CD14-positive monocyte (primary cell): ENCODE measurements around the gene XXYLT1. TPM values are rescaled to one million over a fixed set of nuclear protein-coding genes. Genes with fewer than 3 reads are reported as not detected.

ENCODE experiments used
- DNase-seq, 3 donors: peaks; one replicate each; pipeline ENCODE4 v3.0.0-alpha.2; 2011 to 2022
- H2AFZ ChIP-seq: 2 replicates; pipeline ENCODE4 v1.6.0; 2012; ENCODE audit warnings: mild to moderate bottlenecking, low read depth, low read length, inconsistent platforms; ENCODE audit not compliant: insufficient read depth, poor library complexity, severe bottlenecking
- H3K27ac ChIP-seq, 2 donors: 1 replicate in 1 of 2; 2 replicates in 1 of 2; pipeline ENCODE4 v1.5.1; 2012 to 2013; ENCODE audit warnings: low read length in 2 of 2, control low read depth in 1 of 2, inconsistent platforms in 1 of 2, low read depth in 1 of 2, mild to moderate bottlenecking in 1 of 2
- H3K27me3 ChIP-seq, 2 donors: one replicate each; pipeline versions ENCODE4 v1.6.0 to v1.6.1; 2011 to 2013; ENCODE audit warnings: low read length in 2 of 2; ENCODE audit not compliant: control insufficient read depth in 2 of 2, insufficient read depth in 2 of 2
- H3K36me3 ChIP-seq, 2 donors: replicated peaks in 1 of 2; 1 replicate in 1 of 2; 2 replicates in 1 of 2; pipeline versions ENCODE4 v1.5.1 to v1.6.1; 2012 to 2013; ENCODE audit warnings: low read length in 2 of 2, control low read depth in 1 of 2, inconsistent platforms in 1 of 2, mild to moderate bottlenecking in 1 of 2; ENCODE audit not compliant: insufficient read depth in 2 of 2, control insufficient read depth in 1 of 2
- H3K4me1 ChIP-seq, 2 donors: 1 replicate in 1 of 2; 2 replicates in 1 of 2; pipeline versions ENCODE4 v1.5.1 to v1.6.1; 2012 to 2013; ENCODE audit warnings: low read length in 2 of 2, control low read depth in 1 of 2, inconsistent platforms in 1 of 2, mild to moderate bottlenecking in 1 of 2, moderate library complexity in 1 of 2; ENCODE audit not compliant: insufficient read depth in 2 of 2, control insufficient read depth in 1 of 2
- H3K4me2 ChIP-seq: replicated peaks from 2 replicates; pipeline ENCODE3; 2012; ENCODE audit warnings: low read length, moderate library complexity, mild to moderate bottlenecking; ENCODE audit not compliant: poor library complexity, severe bottlenecking; ENCODE audit errors: extremely low read depth
- H3K4me3 ChIP-seq, 3 experiments: fragments of 200-600 bp in 1 of 3; sonication (generic) in 1 of 3; replicated peaks in 1 of 3; 1 replicate in 2 of 3; 2 replicates in 1 of 3; pipeline ENCODE4 v1.5.1; 2011 to 2013; ENCODE audit warnings: low read length in 3 of 3, mild to moderate bottlenecking in 3 of 3, control low read depth in 2 of 3, low read depth in 2 of 3, inconsistent platforms in 1 of 3, moderate library complexity in 1 of 3
- H3K79me2 ChIP-seq: 2 replicates; pipeline ENCODE4 v1.6.0; 2012; ENCODE audit warnings: mild to moderate bottlenecking, control low read depth, inconsistent platforms, low read length, moderate library complexity; ENCODE audit not compliant: insufficient read depth
- H3K9ac ChIP-seq: 2 replicates; pipeline ENCODE4 v1.6.0; 2017; ENCODE audit warnings: low read length, mild to moderate bottlenecking; ENCODE audit not compliant: insufficient read depth, poor library complexity, severe bottlenecking
- H3K9me3 ChIP-seq, 2 donors: replicated peaks in 1 of 2; 1 replicate in 1 of 2; 2 replicates in 1 of 2; pipeline versions ENCODE4 v1.5.1 to v1.6.1; 2012 to 2013; ENCODE audit warnings: low read length in 2 of 2, control low read depth in 1 of 2; ENCODE audit not compliant: control insufficient read depth in 1 of 2, insufficient read depth in 1 of 2
- H4K20me1 ChIP-seq: 2 replicates; pipeline ENCODE4 v1.6.0; 2012; ENCODE audit warnings: mild to moderate bottlenecking, low read length, control low read depth, moderate library complexity; ENCODE audit not compliant: insufficient read depth
- H3K27ac Mint-ChIP-seq, 7 donors: one replicate each; pipeline ENCODE4 v1.8.0; 2020; ENCODE audit warnings: mild to moderate bottlenecking in 7 of 7, mixed read lengths in 7 of 7, moderate library complexity in 6 of 7, inconsistent platforms in 2 of 7
- H3K27me3 Mint-ChIP-seq, 3 donors: one replicate each; pipeline ENCODE4 v1.8.0; 2021 to 2022; ENCODE audit warnings: low read depth in 3 of 3, mild to moderate bottlenecking in 3 of 3, mixed read lengths in 3 of 3, moderate library complexity in 3 of 3, inconsistent platforms in 1 of 3
- H3K36me3 Mint-ChIP-seq, 2 donors: one replicate each; pipeline ENCODE4 v1.8.0; 2020; ENCODE audit warnings: mixed read lengths in 2 of 2, inconsistent platforms in 1 of 2, mild to moderate bottlenecking in 1 of 2
- H3K4me1 Mint-ChIP-seq: one replicate; pipeline ENCODE4 v1.8.0; 2020; ENCODE audit warnings: mild to moderate bottlenecking, mixed read lengths
- H3K4me3 Mint-ChIP-seq, 2 donors: one replicate each; pipeline ENCODE4 v1.8.0; 2020; ENCODE audit warnings: mild to moderate bottlenecking in 2 of 2, mixed read lengths in 2 of 2, moderate library complexity in 1 of 2
- H3K9me3 Mint-ChIP-seq, 7 donors: one replicate each; pipeline ENCODE4 v1.8.0; 2020 to 2022; ENCODE audit warnings: mixed read lengths in 7 of 7, mild to moderate bottlenecking in 6 of 7, moderate library complexity in 6 of 7, inconsistent platforms in 2 of 7
- WGBS: methylation state at CpG from one replicate; pipeline ENCODE4 v1.1.5; 2013; ENCODE audit warnings: missing lambda C conversion rate; ENCODE audit not compliant: insufficient coverage; 5-methylcytosine and 5-hydroxymethylcytosine counted together
- intact Hi-C, 2 donors: fragments of 100-400 bp; cut with micrococcal nuclease; formaldehyde crosslinking; loops; one replicate each; pipeline versions ENCODE4 v1.15.0 to v1.15.1; 2023
- polyA plus RNA-seq, 3 donors: library from polyadenylated mRNA; depleted of rRNA in 1 of 3; unstranded in 2 of 3; stranded (reverse) in 1 of 3; fragments of 300-500 nt in 2 of 3; fragments of >200 nt in 1 of 3; fragmentation: Illumina TruSeq in 2 of 3; gene quantifications; 1 replicate in 2 of 3; 2 replicates in 1 of 3; pipeline ENCODE4 v1.2.3, GENCODE V29; 2012 to 2021
- TF ChIP-seq, protein P1 (sequence below): fragments of 200-600 bp; IDR thresholded peaks from one replicate; pipeline ENCODE4 v1.8.0; 2022; ENCODE audit warnings: antibody characterized with exemption, mild to moderate bottlenecking

XXYLT1 gene
- polyA plus RNA-seq, 3 donors: 11.8 to 13.5 (median 13.2) TPM

DNA sequence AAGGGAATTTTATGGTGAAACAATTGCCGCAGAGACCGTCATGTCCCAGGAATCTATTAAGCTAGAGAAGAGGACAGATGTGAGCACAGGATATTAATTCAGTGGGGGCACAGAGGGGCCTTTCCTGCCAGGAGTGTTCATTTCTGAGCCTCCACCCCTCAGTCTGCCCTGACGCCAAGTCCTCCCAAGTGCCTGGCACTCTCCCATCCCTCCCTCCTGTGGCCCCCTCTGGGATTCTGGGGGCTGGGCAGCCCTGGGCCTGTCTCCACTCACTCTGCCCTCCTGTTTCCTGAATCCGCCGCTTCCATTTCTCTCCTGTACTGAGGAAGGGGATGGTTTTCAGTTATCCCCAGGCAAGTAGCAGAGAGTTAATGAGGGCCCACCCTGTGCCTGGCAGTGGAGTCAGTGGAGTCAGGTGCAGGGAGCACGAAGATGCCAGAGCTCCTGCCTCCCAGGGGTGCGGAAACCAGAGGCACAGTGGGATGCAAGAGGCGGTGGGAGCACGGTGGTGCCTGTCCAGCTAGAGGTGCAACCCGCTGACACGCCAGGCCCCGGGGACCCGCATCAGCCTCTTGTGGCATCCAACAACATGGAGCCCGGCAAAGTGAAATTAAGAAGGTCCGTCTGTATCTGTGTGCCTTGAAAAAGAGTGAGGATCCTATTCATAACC, 212.5 kb downstream of the XXYLT1 start:
- H3K4me1 ChIP-seq: peaks cover 7% of the 10 kb centered on the region in 2 donors
- Mint-ChIP-seq H3K27ac (no peak overlapping the region), H3K4me1 (peaks cover 18% of the 10 kb centered on the region), H3K4me3 (peak overlapping the region; percentile 39 to 67), H3K9me3 (peaks cover 0 to 1% (median 0%) of the 10 kb centered on the region in 7 donors), H3K36me3 (no peaks in the 10 kb centered on the region), H3K27me3 (peaks cover 4 to 10% (median 6%) of the 10 kb centered on the region in 3 donors)
- H3K4me3 ChIP-seq: no peak overlapping the region
- H4K20me1 ChIP-seq: no peaks in the 10 kb centered on the region
- H3K36me3 ChIP-seq: no peaks in the 10 kb centered on the region
- H3K27ac ChIP-seq: no peak overlapping the region
- 82% methylated on average over 13 of the region's 15 CpGs for whole genome bisulfite sequencing
- DNase-seq: no peak
- TF ChIP-seq, protein P1, sequence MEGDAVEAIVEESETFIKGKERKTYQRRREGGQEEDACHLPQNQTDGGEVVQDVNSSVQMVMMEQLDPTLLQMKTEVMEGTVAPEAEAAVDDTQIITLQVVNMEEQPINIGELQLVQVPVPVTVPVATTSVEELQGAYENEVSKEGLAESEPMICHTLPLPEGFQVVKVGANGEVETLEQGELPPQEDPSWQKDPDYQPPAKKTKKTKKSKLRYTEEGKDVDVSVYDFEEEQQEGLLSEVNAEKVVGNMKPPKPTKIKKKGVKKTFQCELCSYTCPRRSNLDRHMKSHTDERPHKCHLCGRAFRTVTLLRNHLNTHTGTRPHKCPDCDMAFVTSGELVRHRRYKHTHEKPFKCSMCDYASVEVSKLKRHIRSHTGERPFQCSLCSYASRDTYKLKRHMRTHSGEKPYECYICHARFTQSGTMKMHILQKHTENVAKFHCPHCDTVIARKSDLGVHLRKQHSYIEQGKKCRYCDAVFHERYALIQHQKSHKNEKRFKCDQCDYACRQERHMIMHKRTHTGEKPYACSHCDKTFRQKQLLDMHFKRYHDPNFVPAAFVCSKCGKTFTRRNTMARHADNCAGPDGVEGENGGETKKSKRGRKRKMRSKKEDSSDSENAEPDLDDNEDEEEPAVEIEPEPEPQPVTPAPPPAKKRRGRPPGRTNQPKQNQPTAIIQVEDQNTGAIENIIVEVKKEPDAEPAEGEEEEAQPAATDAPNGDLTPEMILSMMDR: no peak
- no peaks in the 10 kb centered on the region for H3K79me2 ChIP-seq
- no peaks in the 10 kb centered on the region for H3K27me3 ChIP-seq
- intact Hi-C loops: no loop called here
- H3K9me3 ChIP-seq: no peaks in the 10 kb centered on the region
- no peak overlapping the region for H3K4me2 ChIP-seq
- H3K9ac ChIP-seq: no peak overlapping the region
- H2AFZ ChIP-seq: peak overlapping the region; percentile 63

DNA sequence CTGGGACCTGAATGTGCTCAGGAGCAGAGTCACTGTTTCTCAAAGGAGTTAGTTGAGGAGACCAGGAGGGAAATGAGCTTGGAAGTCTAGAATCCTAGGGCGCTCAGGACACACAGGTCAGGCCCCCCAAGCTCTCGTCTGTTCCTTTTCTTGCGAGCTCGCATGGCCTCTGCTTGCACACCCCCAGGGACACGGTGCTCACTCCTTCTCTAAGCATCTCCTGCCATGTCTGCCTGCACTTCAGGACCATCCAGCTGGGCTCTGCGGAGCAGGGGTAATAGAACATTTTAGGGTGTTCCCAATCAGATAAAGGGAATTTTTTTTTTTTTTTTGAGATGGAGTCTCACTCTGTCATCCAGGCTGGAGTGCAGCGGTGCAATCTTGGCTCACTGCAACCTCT, 213.2 kb downstream of the XXYLT1 start:
- Mint-ChIP-seq H3K4me3 (no peak overlapping the region), H3K27ac (no peak overlapping the region), H3K36me3 (no peaks in the 10 kb centered on the region), H3K9me3 (peaks cover 0 to 2% (median 0%) of the 10 kb centered on the region in 7 donors), H3K4me1 (peaks cover 15% of the 10 kb centered on the region), H3K27me3 (peaks cover 4 to 9% (median 4%) of the 10 kb centered on the region in 3 donors)
- H3K27me3 ChIP-seq: no peaks in the 10 kb centered on the region
- H3K4me3 ChIP-seq: no peak overlapping the region
- no CpG with 5 or more reads among the region's 7 CpGs for WGBS
- intact Hi-C loops: no loop called here
- no peak overlapping the region for H3K27ac ChIP-seq
- no peaks in the 10 kb centered on the region for H3K9me3 ChIP-seq
- no peak overlapping the region for H2AFZ ChIP-seq
- H3K79me2 ChIP-seq: no peaks in the 10 kb centered on the region
- H4K20me1 ChIP-seq: no peaks in the 10 kb centered on the region
- H3K4me2 ChIP-seq: no peak overlapping the region
- DNase-seq: no peak
- no peak overlapping the region for H3K9ac ChIP-seq
- H3K36me3 ChIP-seq: no peaks in the 10 kb centered on the region
- TF ChIP-seq, protein P1: no peak
- peaks cover 7% of the 10 kb centered on the region in 2 donors for H3K4me1 ChIP-seq
